Ishikawa (cell line): ENCODE measurements around the gene COX7B.

Source experiments
- CEBPB ChIP-seq: IDR thresholded peaks from 2 replicates; pipeline ENCODE4 v1.6.1; 2012
- CREB1 ChIP-seq: IDR thresholded peaks from 2 replicates; pipeline ENCODE4 v1.6.1; 2012; ENCODE audit warnings: low read depth
- EGR1 ChIP-seq: IDR thresholded peaks from 2 replicates; pipeline ENCODE4 v1.6.1; 2012
- EP300 ChIP-seq: IDR thresholded peaks from 2 replicates; pipeline ENCODE4 v1.6.1; 2012; ENCODE audit warnings: borderline replicate concordance
- FOXM1 ChIP-seq: IDR thresholded peaks from 2 replicates; pipeline ENCODE4 v1.6.1; 2012; ENCODE audit warnings: low read depth, borderline replicate concordance
- NFIC ChIP-seq: IDR thresholded peaks from 2 replicates; pipeline ENCODE4 v1.6.1; 2012
- RAD21 ChIP-seq: IDR thresholded peaks from 2 replicates; pipeline ENCODE4 v1.6.1; 2012; ENCODE audit warnings: low read depth
- TAF1 ChIP-seq: IDR thresholded peaks from 2 replicates; pipeline ENCODE4 v1.6.1; 2012; ENCODE audit warnings: low read depth, mild to moderate bottlenecking
- TCF12 ChIP-seq: IDR thresholded peaks from 2 replicates; pipeline ENCODE4 v1.6.1; 2012; ENCODE audit warnings: low read depth
- TEAD4 ChIP-seq: IDR thresholded peaks from 2 replicates; pipeline ENCODE4 v1.6.1; 2012
- YY1 ChIP-seq: IDR thresholded peaks from 2 replicates; pipeline ENCODE4 v1.6.1; 2012; ENCODE audit warnings: low read depth
- ZBTB7A ChIP-seq: IDR thresholded peaks from 2 replicates; pipeline ENCODE4 v1.6.1; 2012; ENCODE audit warnings: low read depth
- TF ChIP-seq, protein P1 (sequence below): IDR thresholded peaks from 2 replicates; pipeline ENCODE4 v1.6.1; 2012
- TF ChIP-seq, protein P2 (sequence below): IDR thresholded peaks from 2 replicates; pipeline ENCODE4 v1.6.1; 2012; ENCODE audit warnings: low read depth, mild to moderate bottlenecking
- TF ChIP-seq, protein P3 (sequence below): IDR thresholded peaks from 2 replicates; pipeline ENCODE4 v1.6.1; 2012

Gene COX7B

DNA sequence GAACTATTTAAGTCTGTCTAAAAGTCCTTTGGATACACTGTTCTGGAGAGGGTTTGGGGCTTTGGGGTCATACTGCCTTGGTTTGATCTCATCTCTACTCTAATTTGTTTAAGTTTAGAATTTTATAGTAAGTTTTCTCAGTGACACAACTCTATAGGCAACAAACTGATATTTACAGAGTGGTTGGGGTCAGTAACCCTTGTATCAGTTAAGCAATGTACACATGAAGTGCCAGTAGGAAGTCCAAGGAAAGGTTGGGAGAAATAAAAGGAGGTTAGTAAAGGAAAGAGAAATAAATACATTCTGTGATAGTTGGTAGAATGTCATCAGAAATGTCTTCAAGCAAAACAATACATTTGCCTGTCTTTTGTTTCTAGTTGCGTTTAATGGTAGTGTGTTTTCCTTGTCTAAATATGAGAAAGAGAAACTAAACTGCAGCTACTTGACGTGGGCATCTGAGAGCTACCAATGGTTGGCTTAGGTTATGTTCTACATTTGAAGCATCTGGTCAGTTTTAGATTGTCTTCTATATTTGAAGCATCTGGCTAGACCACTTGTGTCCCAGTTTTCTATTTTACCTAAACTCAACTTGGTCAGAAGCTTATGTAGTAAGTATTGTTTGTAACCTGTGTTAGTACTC lies 18.1 kb downstream of the COX7B start:
- TF ChIP-seq EP300 (no peak), TCF12 (no peak), TAF1 (no peak), YY1 (no peak), FOXM1 (no peak), ZBTB7A (no peak), RAD21 (no peak), NFIC (no peak)
- TF ChIP-seq, protein P1, sequence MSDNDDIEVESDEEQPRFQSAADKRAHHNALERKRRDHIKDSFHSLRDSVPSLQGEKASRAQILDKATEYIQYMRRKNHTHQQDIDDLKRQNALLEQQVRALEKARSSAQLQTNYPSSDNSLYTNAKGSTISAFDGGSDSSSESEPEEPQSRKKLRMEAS: no peak

DNA sequence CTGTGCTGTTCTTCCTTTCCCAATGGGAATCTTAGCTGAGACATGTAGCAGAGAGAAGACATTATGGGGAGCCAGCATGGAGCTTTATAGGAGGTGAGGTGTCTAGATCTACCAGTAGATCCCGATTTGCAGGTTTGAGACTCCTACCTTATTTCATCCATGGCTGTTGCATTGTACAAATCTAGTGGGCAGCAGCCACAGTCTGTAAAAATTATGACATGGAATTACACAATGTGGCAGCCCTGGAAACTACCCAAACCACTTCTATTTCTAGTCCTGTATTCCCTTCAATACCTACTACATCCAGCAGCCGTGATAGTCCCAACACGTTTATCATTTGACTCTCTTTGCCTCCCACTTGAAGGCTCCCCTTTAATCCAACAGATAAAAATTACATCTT lies 19.3 kb downstream of the COX7B start:
- no peak for TF ChIP-seq EP300
- no peak for TF ChIP-seq EGR1
- TF ChIP-seq, protein P2, sequence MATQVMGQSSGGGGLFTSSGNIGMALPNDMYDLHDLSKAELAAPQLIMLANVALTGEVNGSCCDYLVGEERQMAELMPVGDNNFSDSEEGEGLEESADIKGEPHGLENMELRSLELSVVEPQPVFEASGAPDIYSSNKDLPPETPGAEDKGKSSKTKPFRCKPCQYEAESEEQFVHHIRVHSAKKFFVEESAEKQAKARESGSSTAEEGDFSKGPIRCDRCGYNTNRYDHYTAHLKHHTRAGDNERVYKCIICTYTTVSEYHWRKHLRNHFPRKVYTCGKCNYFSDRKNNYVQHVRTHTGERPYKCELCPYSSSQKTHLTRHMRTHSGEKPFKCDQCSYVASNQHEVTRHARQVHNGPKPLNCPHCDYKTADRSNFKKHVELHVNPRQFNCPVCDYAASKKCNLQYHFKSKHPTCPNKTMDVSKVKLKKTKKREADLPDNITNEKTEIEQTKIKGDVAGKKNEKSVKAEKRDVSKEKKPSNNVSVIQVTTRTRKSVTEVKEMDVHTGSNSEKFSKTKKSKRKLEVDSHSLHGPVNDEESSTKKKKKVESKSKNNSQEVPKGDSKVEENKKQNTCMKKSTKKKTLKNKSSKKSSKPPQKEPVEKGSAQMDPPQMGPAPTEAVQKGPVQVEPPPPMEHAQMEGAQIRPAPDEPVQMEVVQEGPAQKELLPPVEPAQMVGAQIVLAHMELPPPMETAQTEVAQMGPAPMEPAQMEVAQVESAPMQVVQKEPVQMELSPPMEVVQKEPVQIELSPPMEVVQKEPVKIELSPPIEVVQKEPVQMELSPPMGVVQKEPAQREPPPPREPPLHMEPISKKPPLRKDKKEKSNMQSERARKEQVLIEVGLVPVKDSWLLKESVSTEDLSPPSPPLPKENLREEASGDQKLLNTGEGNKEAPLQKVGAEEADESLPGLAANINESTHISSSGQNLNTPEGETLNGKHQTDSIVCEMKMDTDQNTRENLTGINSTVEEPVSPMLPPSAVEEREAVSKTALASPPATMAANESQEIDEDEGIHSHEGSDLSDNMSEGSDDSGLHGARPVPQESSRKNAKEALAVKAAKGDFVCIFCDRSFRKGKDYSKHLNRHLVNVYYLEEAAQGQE: no peak

DNA sequence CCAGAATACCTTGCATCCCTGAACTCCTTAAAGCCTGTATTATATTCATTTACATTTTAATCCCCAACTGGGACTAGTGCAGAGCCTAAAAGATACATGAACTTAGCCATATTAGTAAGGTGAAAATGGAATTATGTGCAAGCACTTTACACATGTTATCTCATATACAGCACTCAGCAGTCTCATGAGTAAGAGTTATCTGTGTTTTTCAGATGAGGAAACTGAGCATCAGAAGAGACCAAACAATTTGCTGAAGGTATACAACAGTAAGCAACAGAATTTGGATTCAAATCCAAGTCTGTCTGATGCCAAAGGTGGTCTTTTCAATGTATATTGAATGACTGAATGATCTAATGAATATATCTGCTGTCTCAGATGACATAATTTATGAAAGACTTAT lies 23.5 kb downstream of the COX7B start:
- no peak for TF ChIP-seq TAF1

DNA sequence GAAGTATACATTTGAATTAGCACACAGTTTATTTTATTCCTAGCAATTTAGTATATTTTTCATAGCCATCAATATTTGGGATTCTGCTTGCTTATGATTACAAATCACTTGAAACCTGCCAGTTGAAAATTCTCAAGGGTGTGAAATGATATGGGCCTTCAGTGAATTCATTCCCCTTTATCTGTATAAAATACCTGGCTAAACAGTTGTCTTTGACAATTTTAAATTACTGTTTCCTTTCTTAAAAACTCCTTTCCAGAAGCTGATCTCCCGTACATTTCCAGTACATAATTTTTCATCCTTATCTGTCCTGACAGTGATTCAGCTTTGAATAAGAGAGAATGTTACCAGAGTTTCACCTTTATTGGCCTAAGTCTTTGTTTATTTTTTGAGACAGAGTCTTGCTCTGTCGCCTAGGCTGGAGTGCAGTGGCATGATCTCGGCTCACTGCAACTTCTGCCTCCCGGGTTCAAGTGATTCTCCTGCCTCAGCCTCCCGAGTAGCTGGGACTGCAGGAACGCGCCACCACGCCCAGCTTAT lies 25.1 kb downstream of the COX7B start:
- TF ChIP-seq, protein P1: no peak
- TF ChIP-seq, protein P3, sequence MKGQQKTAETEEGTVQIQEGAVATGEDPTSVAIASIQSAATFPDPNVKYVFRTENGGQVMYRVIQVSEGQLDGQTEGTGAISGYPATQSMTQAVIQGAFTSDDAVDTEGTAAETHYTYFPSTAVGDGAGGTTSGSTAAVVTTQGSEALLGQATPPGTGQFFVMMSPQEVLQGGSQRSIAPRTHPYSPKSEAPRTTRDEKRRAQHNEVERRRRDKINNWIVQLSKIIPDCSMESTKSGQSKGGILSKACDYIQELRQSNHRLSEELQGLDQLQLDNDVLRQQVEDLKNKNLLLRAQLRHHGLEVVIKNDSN: no peak
- TF ChIP-seq EP300 (no peak), TCF12 (no peak), NFIC (no peak), CEBPB (no peak), CREB1 (no peak)

DNA sequence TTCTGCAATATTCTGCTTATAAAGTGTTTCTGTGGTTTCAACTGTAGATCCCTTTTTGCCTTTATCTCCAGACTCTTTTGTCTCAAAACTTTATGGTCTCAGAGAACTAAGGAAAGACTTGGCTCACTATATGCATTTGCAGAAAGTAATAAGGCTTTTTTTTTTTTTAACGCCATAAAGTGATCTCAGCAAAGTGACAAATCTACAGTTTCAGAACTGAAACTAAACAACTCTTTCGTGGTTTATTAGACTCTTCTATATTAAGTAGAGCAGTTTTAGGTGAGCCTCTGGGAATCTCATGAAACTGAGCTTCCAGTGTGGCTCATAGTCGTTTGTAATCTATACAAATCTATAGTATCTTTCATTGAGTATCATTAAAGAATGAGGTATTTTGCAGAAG lies 26.5 kb downstream of the COX7B start:
- TF ChIP-seq, protein P3: no peak
- TF ChIP-seq NFIC (no peak), TEAD4 (no peak), EGR1 (no peak), CREB1 (no peak), RAD21 (no peak), EP300 (no peak), TCF12 (no peak)
- TF ChIP-seq, protein P1: no peak

DNA sequence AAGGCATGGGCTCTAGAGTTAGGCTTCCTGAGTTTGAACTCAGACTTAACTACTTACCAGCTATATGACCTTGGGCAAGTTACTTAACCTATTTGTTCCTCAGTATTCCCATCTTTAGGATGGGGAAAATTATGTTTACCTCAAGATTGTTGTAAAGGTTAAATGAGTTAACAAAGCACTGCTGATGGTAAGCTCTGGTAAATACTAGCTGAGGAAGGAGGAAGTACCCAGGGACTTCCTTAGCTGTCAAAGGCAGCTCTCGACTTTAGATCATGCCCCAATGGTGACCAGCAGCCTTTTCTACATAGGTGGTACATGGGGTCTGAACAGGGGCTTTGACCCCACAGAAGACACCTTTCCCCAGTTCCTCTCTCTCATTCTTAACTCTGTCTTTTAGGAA lies 31.3 kb downstream of the COX7B start:
- TF ChIP-seq ZBTB7A: no peak
- no peak for TF ChIP-seq EGR1
- TF ChIP-seq, protein P1: no peak
- no peak for TF ChIP-seq CEBPB
- TF ChIP-seq EP300: no peak
- no peak for TF ChIP-seq NFIC
- TF ChIP-seq, protein P2: no peak
- TF ChIP-seq TAF1: no peak
- no peak for TF ChIP-seq TCF12
- no peak for TF ChIP-seq RAD21

DNA sequence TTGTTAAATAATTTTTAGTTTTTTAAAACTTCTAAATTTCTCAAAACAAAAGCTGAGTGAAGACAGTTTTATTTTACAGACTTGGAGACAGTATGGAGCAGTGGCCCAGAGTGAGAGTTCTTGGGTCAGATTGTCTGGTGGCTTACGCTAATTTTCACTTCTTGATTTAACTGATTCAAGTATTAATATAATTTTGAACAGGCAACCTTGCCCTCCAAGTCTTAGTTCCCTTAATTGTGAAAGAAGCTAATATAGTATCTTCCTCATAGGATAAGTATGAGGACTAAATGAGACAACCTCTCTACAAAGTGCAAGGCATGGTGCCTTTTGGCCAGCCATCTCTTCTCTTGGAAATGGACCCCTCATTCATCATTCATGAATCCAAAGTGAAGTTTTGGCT lies 36.6 kb downstream of the COX7B start:
- no peak for TF ChIP-seq ZBTB7A
- TF ChIP-seq EP300: no peak
- TF ChIP-seq, protein P2: no peak
- no peak for TF ChIP-seq CREB1
- TF ChIP-seq YY1: no peak
- no peak for TF ChIP-seq TAF1
- no peak for TF ChIP-seq FOXM1
- TF ChIP-seq NFIC: no peak
- no peak for TF ChIP-seq CEBPB
- TF ChIP-seq, protein P3: no peak
- TF ChIP-seq, protein P1: no peak
- no peak for TF ChIP-seq TEAD4
- no peak for TF ChIP-seq RAD21
- TF ChIP-seq TCF12: no peak
